ENCODE measurements around the gene LCK.

DNA sequence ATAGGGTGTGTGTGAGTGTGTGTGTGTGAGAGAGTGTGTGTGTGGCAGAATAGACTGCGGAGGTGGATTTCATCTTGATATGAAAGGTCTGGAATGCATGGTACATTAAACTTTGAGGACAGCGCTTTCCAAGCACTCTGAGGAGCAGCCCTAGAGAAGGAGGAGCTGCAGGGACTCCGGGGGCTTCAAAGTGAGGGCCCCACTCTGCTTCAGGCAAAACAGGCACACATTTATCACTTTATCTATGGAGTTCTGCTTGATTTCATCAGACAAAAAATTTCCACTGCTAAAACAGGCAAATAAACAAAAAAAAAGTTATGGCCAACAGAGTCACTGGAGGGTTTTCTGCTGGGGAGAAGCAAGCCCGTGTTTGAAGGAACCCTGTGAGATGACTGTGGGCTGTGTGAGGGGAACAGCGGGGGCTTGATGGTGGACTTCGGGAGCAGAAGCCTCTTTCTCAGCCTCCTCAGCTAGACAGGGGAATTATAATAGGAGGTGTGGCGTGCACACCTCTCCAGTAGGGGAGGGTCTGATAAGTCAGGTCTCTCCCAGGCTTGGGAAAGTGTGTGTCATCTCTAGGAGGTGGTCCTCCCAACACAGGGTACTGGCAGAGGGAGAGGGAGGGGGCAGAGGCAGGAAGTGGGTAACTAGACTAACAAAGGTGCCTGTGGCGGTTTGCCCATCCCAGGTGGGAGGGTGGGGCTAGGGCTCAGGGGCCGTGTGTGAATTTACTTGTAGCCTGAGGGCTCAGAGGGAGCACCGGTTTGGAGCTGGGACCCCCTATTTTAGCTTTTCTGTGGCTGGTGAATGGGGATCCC, 22.5 kb downstream of the LCK start:
- TF ChIP-seq, protein P1, sequence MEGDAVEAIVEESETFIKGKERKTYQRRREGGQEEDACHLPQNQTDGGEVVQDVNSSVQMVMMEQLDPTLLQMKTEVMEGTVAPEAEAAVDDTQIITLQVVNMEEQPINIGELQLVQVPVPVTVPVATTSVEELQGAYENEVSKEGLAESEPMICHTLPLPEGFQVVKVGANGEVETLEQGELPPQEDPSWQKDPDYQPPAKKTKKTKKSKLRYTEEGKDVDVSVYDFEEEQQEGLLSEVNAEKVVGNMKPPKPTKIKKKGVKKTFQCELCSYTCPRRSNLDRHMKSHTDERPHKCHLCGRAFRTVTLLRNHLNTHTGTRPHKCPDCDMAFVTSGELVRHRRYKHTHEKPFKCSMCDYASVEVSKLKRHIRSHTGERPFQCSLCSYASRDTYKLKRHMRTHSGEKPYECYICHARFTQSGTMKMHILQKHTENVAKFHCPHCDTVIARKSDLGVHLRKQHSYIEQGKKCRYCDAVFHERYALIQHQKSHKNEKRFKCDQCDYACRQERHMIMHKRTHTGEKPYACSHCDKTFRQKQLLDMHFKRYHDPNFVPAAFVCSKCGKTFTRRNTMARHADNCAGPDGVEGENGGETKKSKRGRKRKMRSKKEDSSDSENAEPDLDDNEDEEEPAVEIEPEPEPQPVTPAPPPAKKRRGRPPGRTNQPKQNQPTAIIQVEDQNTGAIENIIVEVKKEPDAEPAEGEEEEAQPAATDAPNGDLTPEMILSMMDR (IDR thresholded peaks at IDR 0.05; ENCODE audit: low read length), result no peak
- TF ChIP-seq EZH2 (IDR thresholded peaks at IDR 0.05; ENCODE audit: borderline replicate concordance, low read length), result no peak

Data from OCI-LY1 (cell line).